Activated T-helper 1 cell treated with anti-CD3 and anti-CD28 coated beads, Interleukin-2, amount 50 U/mL, for 16 hours (primary cell): Measurements from ENCODE around the gene SLC2A13.

Experiments
- DNase-seq, 2 donors: peaks; one replicate each; pipeline ENCODE4 v3.0.0-alpha.2; 2020; ENCODE audit warnings: low read depth in 1 of 2, low spot score in 1 of 2

SLC2A13 gene

GRCh38 chr12:40002178-40003169, 103.4 kb downstream of the SLC2A13 start:
- DNase-seq = no peak

DNA sequence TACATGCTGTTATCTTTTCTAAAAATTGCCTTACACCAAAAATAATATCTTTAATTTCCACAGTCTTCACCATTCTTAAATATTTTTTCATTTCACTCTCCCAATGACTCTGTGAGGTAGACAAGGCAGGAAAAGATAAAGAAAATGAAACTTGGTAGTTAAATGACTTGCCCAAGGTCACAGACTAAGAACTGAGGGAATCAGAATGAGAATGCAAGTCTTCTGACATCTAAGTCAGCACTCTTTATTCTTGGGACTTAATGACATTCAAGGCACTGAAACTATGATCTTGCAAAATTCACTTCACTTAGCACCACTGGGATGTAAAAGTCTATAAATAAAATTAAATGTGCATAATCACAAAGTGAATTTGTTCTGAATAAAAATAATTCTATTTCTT, 104.5 kb downstream of the SLC2A13 start:
- DNase-seq = no peak

- DNase-seq = no peak
These were observed 105.0 kb downstream of the SLC2A13 start for GRCh38 chr12:40000884-40001283.

- DNase-seq = no peak
These were observed 112.6 kb downstream of the SLC2A13 start for GRCh38 chr12:39993268-39993667.

- DNase-seq = peak; percentile 4 to 22
These were observed 115.5 kb downstream of the SLC2A13 start for GRCh38 chr12:39990122-39991101.

DNA sequence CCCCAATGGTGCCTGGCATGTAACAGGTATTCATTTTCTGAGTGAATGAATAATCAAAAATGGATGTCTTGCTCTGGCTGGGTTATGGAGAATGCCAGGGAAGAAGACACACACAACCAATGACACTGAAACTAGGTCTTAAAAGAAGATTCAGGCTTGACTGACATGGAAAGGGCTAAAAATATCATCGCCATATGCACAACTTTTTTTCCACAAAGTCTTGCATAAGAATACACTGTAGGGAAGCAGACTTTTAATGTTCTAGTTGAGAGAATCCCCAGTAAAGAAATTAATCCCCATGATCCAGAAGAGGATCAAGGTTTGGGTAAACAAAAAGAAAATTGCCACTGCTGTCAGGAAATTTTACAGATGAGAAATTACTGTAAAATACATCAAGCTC, 116.4 kb downstream of the SLC2A13 start:
- no peak for DNase-seq

DNA sequence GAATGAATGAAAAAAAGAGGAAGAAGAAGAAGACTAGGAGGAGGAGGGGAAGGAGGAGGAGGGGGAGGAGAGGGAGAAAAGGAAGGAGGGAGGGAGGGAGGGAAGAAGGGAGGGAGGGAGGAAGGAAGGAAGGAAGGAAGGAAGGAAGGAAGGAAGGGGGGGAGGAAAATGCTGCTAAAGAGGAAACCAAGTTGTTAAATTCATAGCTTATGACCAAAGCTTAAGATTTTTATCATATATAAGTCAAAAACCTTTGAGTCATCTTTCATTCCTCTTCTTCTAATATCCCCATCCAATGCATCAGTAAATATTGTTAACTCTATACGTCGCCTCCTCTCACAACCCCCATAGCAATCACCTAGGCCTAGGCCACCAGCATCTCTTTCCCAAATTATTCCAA, 117.3 kb downstream of the SLC2A13 start:
- no peak for DNase-seq

- no peak for DNase-seq
These were observed 119.2 kb downstream of the SLC2A13 start for GRCh38 chr12:39986674-39987073.

GRCh38 chr12:39984670-39985069, 121.2 kb downstream of the SLC2A13 start:
- no peak for DNase-seq

DNA sequence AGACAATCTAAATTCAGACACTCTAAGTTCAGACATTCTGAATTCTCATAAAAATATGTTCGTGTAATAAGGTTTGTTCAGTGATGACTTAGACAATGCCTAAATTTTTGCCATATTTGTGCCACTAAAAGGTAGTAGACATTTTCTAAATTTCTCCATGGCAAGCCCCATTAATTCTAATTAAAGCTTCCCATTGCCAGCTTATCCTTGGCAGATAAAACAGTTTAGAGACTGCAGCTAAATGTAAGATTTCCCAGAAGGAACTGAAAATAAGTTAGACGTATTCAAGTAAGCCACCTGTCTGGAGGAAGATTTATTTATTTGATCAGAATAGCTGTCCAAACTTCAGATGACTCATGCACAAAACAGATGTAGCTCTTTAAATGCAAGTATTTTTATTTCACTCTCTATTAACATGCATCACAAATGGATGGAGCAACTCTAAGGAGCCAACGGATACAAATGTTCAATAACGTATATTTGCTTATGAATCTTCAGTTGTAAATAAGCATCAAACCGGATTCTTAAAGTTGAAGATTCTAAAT, 130.4 kb downstream of the SLC2A13 start:
- no peak for DNase-seq

DNA sequence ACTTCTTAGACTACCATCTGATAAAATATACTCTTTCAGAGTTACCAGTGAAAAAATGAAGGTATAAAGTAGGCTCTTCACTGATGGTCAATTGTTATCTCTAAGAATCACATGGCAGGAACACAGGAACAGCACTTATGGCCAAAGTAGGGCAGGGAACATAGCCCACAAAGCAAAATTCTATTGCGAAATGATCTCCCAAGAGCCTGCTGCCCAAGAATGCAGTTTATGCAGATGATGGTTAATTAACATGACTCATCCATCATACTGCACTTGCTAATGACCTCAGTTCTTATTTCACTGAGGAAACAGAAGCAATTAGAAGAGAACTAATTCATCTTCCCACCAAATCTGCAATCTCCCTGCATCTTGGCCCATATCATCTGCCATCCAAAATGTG, 133.8 kb downstream of the SLC2A13 start:
- DNase-seq = no peak

GRCh38 chr12:39971348-39971747, 134.5 kb downstream of the SLC2A13 start:
- no peak for DNase-seq

- no peak for DNase-seq
These were observed 139.2 kb downstream of the SLC2A13 start for GRCh38 chr12:39966721-39967120.

DNA sequence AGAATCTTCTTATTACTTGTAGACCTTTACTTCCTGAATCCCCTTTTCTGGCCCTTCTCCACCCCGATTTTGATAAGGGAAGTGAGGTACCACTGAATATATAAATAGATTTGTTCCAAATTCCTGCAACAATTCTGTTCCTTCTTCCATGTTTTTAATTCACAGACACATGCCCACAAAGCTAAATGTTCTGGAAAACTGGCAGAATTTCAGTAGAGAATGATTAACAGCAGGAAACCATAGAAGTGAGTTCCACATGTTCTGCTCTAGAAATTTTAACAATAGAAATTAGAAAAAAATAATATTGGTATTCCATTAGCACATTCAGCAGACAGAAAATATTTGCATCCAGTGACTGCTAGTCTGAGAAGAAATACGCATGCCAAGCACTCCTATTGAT, 139.6 kb downstream of the SLC2A13 start:
- DNase-seq = no peak

DNA sequence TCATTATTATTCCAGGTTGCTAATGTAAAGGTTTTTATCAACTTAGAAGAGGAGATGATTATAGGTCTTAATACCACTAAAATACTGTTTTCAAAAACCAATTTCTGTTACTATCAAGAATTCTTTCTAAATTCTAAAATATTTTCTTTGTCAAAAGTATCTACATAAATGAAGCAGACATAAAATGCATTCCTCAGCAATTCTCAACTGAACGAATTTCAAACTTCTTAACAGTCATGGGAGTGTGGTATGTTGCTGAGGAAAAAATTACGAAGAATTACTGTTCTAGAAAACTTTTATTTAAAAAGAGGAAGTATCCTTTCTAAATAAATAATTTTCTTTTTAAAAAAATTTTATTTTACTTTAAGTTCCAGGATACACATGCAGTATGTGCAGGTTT, 146.4 kb downstream of the SLC2A13 start:
- no peak for DNase-seq

DNA sequence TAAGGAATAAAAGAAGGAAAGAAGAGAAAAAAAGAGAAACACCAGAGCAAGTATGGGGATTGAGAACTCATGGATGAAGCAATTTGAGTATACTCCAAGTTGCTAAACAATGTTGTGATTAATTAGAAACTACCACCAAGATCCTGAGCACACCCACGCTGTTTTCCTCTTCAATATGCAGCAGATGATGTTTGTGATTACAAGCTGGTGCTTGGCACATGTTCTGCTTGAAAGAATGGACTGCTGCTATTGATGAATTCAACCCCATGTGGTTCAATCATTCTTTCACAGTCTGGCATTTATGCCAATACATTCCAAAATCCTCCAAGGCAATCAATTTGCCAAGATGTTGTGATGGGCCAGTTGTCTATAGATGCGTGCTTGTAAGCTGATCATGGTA, 146.8 kb downstream of the SLC2A13 start:
- DNase-seq = no peak

GRCh38 chr12:39958377-39958776, 147.5 kb downstream of the SLC2A13 start:
- DNase-seq = no peak

- DNase-seq = no peak
These were observed 149.2 kb downstream of the SLC2A13 start for GRCh38 chr12:39956725-39957124.

- no peak for DNase-seq
These were observed 159.3 kb downstream of the SLC2A13 start for GRCh38 chr12:39946361-39947280.

GRCh38 chr12:39937119-39937518, 168.8 kb downstream of the SLC2A13 start:
- no peak for DNase-seq
